KBM-7 (cell line): ENCODE results near the gene CPED1.
"Not testable (repeated sequence)": the region's sequence is repeated elsewhere in the genome, so short reads cannot be mapped to it uniquely, and the experiment has no call there.

ENCODE experiments used
- DNase-seq: peaks from one replicate; pipeline ENCODE4 v3.0.0-alpha.2; 2015
- in situ Hi-C: fragments of 300-500 bp; cut with MboI; formaldehyde crosslinking; loops from 2 replicates; pipeline ENCODE4 v1.14.3; 2020; ENCODE audit warnings: low sequenced_read_pairs, low pct_unique_long_range_greater_than_20kb, mixed read lengths

Gene CPED1

DNA sequence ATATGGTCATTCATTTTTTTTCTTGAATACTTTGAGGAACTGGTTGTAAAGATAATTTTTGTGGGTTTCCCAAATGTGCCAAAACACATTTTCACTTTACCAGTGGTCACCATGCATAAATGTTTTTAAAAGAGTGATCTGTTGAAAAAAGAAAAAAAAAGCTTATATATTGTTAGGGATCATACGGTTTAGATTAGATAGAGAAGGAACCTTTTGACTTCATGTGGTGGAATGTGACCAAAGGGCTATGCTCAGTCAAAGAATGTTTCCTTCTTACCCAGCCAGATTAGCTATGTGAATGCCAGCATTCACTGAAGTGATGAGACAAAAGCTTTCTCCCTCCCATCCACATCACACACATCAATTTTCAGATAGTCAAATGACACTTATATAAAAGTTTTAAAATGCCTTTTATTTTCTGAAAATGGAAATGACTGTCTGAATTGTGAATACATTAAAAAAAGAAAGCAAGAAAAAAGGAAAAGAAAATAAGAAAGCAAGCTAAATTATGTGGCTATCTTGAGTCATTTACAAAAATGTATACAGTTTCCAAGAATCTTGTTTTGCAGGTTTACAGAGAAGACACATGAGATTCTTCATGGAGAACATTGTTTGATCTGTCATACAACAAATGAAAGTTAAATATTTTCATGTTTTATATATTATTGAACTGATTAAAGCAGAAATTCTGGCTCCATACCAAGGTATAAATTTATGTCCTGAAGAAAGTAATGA is 8.6 kb upstream of the CPED1 start:
- in situ Hi-C loops, result loop anchor here (10.0 kb wide), 1 partner anchor 95 kb away; no protein-coding TSS in a partner anchor
- DNase-seq, result no peak

DNA sequence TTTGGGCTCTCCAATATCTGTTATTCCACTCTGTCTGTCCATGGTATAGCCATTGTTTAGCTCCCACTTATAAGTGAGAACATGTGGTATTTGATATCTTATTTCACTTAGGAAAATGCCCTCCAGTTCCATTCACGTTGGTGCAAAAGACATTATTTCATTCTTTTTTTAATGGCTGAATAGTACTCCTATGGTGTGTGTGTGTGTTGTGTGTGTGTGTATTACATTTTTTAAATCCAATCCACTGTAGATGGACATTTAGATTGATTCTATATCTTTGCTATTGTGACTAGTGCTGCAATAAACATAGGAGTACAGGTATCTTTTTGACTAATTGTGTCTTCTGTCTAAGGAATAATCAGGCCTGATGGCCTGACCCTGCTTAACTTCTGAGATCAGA is 7.4 kb upstream of the CPED1 start:
- no peak for DNase-seq
- in situ Hi-C loops, result loop anchor here (10.0 kb wide), 1 partner anchor 94 kb away; no protein-coding TSS in a partner anchor

- DNase-seq, result no peak
- in situ Hi-C loops, result loop anchor here (10.0 kb wide), 1 partner anchor 93 kb away; no protein-coding TSS in a partner anchor
Observed at GRCh38 chr7:120981888-120982615, 6.5 kb upstream of the CPED1 start.

DNA sequence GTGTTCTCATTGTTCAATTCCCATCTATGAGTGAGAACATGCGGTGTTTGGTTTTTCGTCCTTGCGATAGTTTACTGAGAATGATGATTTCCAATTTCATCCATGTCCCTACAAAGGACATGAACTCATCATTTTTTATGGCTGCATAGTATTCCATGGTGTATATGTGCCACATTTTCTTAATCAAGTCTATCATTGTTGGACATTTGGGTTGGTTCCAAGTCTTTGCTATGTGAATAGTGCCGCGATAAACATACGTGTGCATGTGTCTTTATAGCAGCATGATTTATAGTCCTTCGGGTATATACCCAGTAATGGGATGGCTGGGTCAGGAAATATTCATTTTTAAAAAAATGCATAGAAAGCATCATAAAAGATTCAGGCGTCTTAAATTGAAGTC is 4.9 kb upstream of the CPED1 start:
- DNase-seq, result not testable (repeated sequence)
- in situ Hi-C loops, result loop anchor here (10.0 kb wide), 1 partner anchor 91 kb away; no protein-coding TSS in a partner anchor

- no peak for DNase-seq
- in situ Hi-C loops, result loop anchor here (10.0 kb wide), 1 partner anchor 90 kb away; no protein-coding TSS in a partner anchor
Observed at GRCh38 chr7:120984406-120984805, 4.1 kb upstream of the CPED1 start.

DNA sequence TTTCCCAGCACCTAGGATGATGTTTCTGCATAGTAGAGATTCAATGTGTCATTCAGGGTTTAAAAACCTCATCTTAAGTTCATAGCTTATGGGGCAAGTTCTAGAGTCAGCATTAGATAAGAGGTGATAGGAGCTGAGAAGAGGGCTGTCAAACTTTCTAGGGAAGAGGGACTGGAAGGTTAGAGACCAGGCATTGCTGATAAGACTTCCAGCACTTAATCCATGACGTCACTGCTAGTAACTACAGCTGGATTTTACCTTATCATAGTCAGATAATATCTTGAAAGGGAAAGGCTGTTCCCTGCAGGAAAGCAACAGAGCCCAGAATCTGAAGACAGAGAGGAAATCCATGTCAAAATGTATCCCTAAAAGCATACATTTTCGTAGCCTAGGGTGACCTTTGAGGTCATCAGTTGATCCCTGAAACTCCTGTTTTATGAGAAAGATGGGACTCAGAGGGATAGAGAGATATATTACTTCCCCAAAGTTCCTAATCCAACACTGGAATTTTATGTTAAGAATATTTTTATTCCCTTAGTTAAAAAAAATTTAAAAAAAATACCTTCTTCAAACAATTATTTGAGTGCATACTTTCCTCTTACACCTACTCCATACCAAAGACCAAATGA is 3.3 kb upstream of the CPED1 start:
- no peak for DNase-seq
- in situ Hi-C loops, result loop anchor here (10.0 kb wide), 1 partner anchor 90 kb away; no protein-coding TSS in a partner anchor

DNA sequence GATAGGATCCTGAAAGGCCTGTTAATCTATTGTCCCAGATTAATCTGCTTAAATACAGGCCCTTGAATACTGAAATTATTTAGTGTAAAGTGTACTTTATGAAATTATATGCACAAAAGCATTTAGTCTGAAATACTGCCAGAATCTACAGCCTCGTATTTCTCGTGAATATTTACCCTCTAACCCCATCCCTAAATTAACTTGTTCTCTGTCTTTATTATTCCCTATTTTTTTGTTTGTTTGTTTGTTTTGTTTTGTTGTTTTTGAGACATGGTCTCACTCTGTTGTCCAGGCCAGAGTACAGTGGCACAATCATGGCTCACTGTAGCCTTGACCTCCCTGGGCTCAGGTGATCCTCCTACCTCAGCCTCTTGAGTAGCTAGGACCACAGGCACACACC is 2.7 kb upstream of the CPED1 start:
- DNase-seq, result no peak
- in situ Hi-C loops, result loop anchor here (10.0 kb wide), 1 partner anchor 89 kb away; no protein-coding TSS in a partner anchor

- DNase-seq, result no peak
- in situ Hi-C loops, result loop anchor here (10.0 kb wide), 1 partner anchor 88 kb away; no protein-coding TSS in a partner anchor
Observed at GRCh38 chr7:120986650-120987049, 1.9 kb upstream of the CPED1 start.

DNA sequence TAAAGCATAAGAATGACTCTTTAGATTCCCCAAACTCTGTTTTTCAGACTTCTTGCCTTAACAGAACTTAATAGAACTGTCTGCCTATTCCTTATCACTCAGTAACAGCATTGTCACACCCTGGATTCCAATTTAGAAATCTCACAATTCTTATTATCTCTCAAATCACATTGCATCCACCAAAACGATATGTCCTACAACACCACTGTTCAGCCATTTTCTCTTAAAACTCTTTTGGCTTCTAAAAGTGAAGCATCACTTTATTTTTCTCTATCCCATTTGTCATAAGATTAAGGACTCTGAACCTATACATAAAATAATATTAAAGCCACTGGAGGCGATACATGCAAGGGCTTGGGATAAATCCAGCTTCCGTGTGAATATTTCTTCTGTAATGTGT is 1.2 kb upstream of the CPED1 start:
- in situ Hi-C loops, result loop anchor here (10.0 kb wide), 1 partner anchor 88 kb away; no protein-coding TSS in a partner anchor
- no peak for DNase-seq

DNA sequence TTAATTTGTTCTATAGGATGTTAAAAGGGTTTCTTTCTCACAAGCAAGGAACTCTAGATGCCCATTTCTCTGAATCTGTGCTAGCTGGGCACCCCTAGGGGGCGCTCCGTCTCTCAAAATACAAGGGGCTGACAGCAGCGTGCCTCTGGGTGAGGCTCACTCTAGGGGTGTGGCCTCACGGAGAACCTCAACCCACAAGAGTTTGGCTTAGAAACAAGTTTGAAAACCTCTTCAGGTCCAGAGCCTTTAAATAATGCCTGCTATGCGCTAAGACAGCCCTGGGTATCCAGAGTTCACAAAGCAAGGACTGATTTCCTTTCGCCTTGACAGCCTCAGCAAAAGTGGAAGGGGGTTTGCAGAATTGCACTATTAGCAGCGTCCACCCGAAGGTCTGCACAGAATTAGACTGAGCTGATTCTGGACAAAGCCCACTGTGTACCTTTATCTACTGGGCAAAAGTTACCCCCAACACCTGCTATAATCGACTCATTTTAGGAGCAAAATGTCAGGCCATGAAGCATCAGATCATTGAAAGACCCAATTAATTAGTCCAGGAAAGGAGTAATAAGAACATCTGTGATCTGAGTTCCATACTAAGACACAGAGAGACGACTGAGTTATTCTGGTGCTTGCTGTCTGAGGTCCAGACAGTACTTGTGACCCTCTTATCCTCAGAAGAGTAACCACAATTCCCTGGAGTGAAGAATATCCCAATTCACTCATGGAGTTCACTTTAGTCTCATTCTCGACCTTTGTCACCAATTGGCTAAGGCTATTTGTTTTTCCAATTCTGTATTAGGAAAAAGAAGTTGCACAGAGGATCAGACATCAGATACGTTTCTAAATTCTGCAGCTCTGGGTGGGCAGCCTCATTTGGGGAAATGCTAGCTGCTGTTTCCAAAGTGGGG is 574 bp upstream of the CPED1 start:
- in situ Hi-C loops, result loop anchor here (10.0 kb wide), 1 partner anchor 87 kb away; no protein-coding TSS in a partner anchor
- peak; percentile 82 for DNase-seq

- in situ Hi-C loops, result loop anchor here (10.0 kb wide), 1 partner anchor 85 kb away; no protein-coding TSS in a partner anchor
- DNase-seq, result no peak
Observed at GRCh38 chr7:120989257-120990220, 1.0 kb downstream of the CPED1 start.

GRCh38 chr7:120990468-120991118 is 2.1 kb downstream of the CPED1 start:
- in situ Hi-C loops, result no loop called here
- no peak for DNase-seq

- in situ Hi-C loops, result no loop called here
- DNase-seq, result no peak
Observed at GRCh38 chr7:120991161-120991560, 2.6 kb downstream of the CPED1 start.

- in situ Hi-C loops, result no loop called here
- DNase-seq, result no peak
Observed at GRCh38 chr7:120991581-120991980, 3.1 kb downstream of the CPED1 start.

DNA sequence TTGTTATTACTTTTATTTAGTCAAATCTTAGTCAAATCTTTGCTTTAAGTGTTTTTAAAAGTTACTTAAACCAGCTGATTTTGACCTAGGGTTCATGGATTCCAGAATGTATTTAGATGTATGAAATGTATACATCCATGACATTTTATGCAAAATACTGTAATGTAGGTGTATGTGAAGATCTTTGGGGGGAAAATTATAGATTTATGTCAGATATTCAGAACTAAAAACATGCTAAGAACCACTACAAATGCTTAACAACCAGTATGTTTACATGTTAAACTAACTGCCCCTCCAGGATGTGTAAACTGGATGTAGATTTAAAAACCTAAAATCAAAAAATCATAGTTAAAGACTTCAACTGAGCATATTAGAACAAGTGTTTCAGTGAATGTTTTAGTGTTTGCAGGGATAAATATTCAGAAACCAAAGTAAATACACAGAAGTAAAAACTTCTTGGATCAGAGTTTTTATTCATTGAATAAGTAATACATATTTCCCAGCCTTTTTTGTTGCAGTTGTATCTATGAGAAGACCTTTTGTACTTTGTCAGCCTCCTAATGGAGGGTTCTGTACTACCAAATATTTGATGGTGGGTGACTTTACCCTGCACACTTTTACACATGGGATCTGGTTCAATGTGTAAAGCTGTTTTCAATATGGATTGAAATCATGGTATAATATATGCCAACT is 3.9 kb downstream of the CPED1 start:
- no peak for DNase-seq
- in situ Hi-C loops, result no loop called here

GRCh38 chr7:120992965-120993494 is 4.5 kb downstream of the CPED1 start:
- in situ Hi-C loops, result no loop called here

More at GRCh38 chr7:120992965-120993494, 4.5 kb downstream of the CPED1 start:
- no peak for DNase-seq
